Parathyroid adenoma (tissue), 2 donors: ENCODE results near the gene DOCK6.

Source experiments
- H2AFZ ChIP-seq: fragments of 300-600 bp; sonication (generic); one replicate; pipeline ENCODE4 v1.7.0; 2017; ENCODE audit warnings: antibody characterized with exemption, mild to moderate bottlenecking
- H3K27ac ChIP-seq: fragments of 300-600 bp; sonication (generic); one replicate; pipeline ENCODE4 v1.7.0; 2017
- H3K27me3 ChIP-seq: fragments of 300-600 bp; sonication (generic); one replicate; pipeline ENCODE4 v1.7.0; 2017; ENCODE audit warnings: low read length; ENCODE audit not compliant: control insufficient read depth, insufficient read depth
- H3K36me3 ChIP-seq: fragments of 300-600 bp; sonication (generic); one replicate; pipeline ENCODE4 v1.7.0; 2017; ENCODE audit warnings: low read length; ENCODE audit not compliant: control insufficient read depth, insufficient read depth
- H3K4me1 ChIP-seq: fragments of 300-600 bp; sonication (generic); one replicate; pipeline ENCODE4 v1.7.0; 2017; ENCODE audit warnings: control low read depth
- H3K4me2 ChIP-seq: fragments of 300-600 bp; sonication (generic); one replicate; pipeline ENCODE4 v1.7.0; 2017; ENCODE audit warnings: low read length
- H3K4me3 ChIP-seq: fragments of 300-600 bp; sonication (generic); one replicate; pipeline ENCODE4 v1.7.0; 2017; ENCODE audit warnings: low read depth, low read length
- H3K79me2 ChIP-seq: fragments of 300-600 bp; sonication (generic); one replicate; pipeline ENCODE4 v1.7.0; 2017; ENCODE audit warnings: control low read depth
- H3K9ac ChIP-seq: fragments of 300-600 bp; sonication (generic); one replicate; pipeline ENCODE4 v1.7.0; 2017; ENCODE audit warnings: mild to moderate bottlenecking
- H3K9me3 ChIP-seq: fragments of 300-600 bp; sonication (generic); one replicate; pipeline ENCODE4 v1.7.0; 2017; ENCODE audit warnings: low read length; ENCODE audit not compliant: control insufficient read depth
- TF ChIP-seq, protein P1 (sequence below): fragments of 300-600 bp; sonication (generic); IDR thresholded peaks from one replicate; pipeline ENCODE4 v1.7.0; 2017; ENCODE audit warnings: antibody characterized with exemption, mild to moderate bottlenecking
- donor health status: primary hyperparathyroidism.

Gene DOCK6

GRCh38 chr19:11286312-11286974, 24.1 kb upstream of the DOCK6 start:
- TF ChIP-seq, protein P1, sequence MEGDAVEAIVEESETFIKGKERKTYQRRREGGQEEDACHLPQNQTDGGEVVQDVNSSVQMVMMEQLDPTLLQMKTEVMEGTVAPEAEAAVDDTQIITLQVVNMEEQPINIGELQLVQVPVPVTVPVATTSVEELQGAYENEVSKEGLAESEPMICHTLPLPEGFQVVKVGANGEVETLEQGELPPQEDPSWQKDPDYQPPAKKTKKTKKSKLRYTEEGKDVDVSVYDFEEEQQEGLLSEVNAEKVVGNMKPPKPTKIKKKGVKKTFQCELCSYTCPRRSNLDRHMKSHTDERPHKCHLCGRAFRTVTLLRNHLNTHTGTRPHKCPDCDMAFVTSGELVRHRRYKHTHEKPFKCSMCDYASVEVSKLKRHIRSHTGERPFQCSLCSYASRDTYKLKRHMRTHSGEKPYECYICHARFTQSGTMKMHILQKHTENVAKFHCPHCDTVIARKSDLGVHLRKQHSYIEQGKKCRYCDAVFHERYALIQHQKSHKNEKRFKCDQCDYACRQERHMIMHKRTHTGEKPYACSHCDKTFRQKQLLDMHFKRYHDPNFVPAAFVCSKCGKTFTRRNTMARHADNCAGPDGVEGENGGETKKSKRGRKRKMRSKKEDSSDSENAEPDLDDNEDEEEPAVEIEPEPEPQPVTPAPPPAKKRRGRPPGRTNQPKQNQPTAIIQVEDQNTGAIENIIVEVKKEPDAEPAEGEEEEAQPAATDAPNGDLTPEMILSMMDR = no peak
- no peak overlapping the region for H3K27ac ChIP-seq
- no peaks in the 10 kb centered on the region for H3K4me1 ChIP-seq
- no peaks in the 10 kb centered on the region for H3K27me3 ChIP-seq
- H3K9me3 ChIP-seq = no peaks in the 10 kb centered on the region
- H3K9ac ChIP-seq = no peak overlapping the region
- H3K36me3 ChIP-seq = no peaks in the 10 kb centered on the region
- H3K4me2 ChIP-seq = no peak overlapping the region
- H2AFZ ChIP-seq = no peak overlapping the region
- no peaks in the 10 kb centered on the region for H3K79me2 ChIP-seq
- H3K4me3 ChIP-seq = no peak overlapping the region

DNA sequence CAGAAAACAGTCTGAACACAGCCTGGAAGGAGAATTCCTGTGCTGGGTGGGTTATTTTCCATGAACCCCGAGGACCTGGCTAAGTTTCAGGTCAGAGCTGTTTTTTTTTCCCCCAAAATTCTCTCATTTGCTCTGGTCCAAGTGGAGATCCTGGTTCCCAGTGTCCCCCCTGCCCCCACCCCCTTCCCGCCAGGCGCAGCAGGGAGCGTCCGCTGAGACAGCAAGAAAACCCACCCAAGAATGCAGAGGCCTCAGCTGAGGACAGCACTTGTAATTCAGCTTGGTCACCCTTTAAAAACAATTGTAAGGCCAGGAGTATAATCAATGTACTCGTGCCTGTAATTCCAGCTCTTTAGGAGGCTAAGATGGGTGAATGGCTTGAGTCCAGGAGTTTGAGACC, 22.2 kb upstream of the DOCK6 start:
- Histone ChIP-seq H3K4me3 (no peak overlapping the region), H3K9me3 (no peaks in the 10 kb centered on the region), H3K27me3 (no peaks in the 10 kb centered on the region), H3K4me1 (no peaks in the 10 kb centered on the region), H3K9ac (no peak overlapping the region), H3K27ac (no peak overlapping the region), H3K36me3 (no peaks in the 10 kb centered on the region), H3K79me2 (no peaks in the 10 kb centered on the region), H2AFZ (peak overlapping the region; percentile 8), H3K4me2 (no peak overlapping the region)
- TF ChIP-seq, protein P1 = no peak

- Histone ChIP-seq H3K36me3 (no peaks in the 10 kb centered on the region), H3K9ac (no peak overlapping the region), H3K9me3 (no peaks in the 10 kb centered on the region), H3K4me1 (no peaks in the 10 kb centered on the region), H3K4me3 (no peak overlapping the region), H3K4me2 (no peak overlapping the region), H2AFZ (no peak overlapping the region), H3K27ac (no peak overlapping the region), H3K79me2 (no peaks in the 10 kb centered on the region), H3K27me3 (no peaks in the 10 kb centered on the region)
- TF ChIP-seq, protein P1 = no peak
Observed at GRCh38 chr19:11281356-11282049, 19.2 kb upstream of the DOCK6 start.

GRCh38 chr19:11279505-11280236, 17.3 kb upstream of the DOCK6 start:
- Histone ChIP-seq H3K27ac (no peak overlapping the region), H3K9me3 (no peaks in the 10 kb centered on the region), H3K4me2 (no peak overlapping the region), H3K27me3 (no peaks in the 10 kb centered on the region), H3K36me3 (no peaks in the 10 kb centered on the region), H3K79me2 (no peaks in the 10 kb centered on the region), H2AFZ (no peak overlapping the region), H3K9ac (no peak overlapping the region), H3K4me3 (no peak overlapping the region), H3K4me1 (no peaks in the 10 kb centered on the region)
- TF ChIP-seq, protein P1 = no peak
